Cerebellar nuclear complex (tissue), 1 donor: Measurements from ENCODE around the gene GLIPR2.
"Not testable (repeated sequence)": the region's sequence is repeated elsewhere in the genome, so short reads cannot be mapped to it uniquely, and the experiment has no call there.

Source experiments
- DNase-seq, 2 experiments: peaks; one replicate each; lab custom pipeline; 2025; lab: John Stamatoyannopoulos, UW

The GLIPR2 gene

GRCh38 chr9:36144309-36145232 is 8.0 kb downstream of the GLIPR2 start:
- no peak for DNase-seq

GRCh38 chr9:36145970-36146369 is 9.4 kb downstream of the GLIPR2 start:
- DNase-seq, result no peak

GRCh38 chr9:36146651-36147050 is 10.1 kb downstream of the GLIPR2 start:
- DNase-seq, result no peak

- no peak for DNase-seq
Measured at GRCh38 chr9:36147441-36148175, 11.1 kb downstream of the GLIPR2 start.

- DNase-seq, result peak; percentile 64 to 83
Measured at GRCh38 chr9:36148311-36149051, 11.9 kb downstream of the GLIPR2 start.

- no peak for DNase-seq
Measured at GRCh38 chr9:36149197-36149596, 12.7 kb downstream of the GLIPR2 start.

- DNase-seq, result no peak
Measured at GRCh38 chr9:36150574-36151315, 14.2 kb downstream of the GLIPR2 start.

- DNase-seq, result no peak
Measured at GRCh38 chr9:36151316-36152210, 15.0 kb downstream of the GLIPR2 start.

GRCh38 chr9:36152741-36153438 is 16.4 kb downstream of the GLIPR2 start:
- no peak for DNase-seq

GRCh38 chr9:36153746-36154145 is 17.2 kb downstream of the GLIPR2 start:
- no peak for DNase-seq

GRCh38 chr9:36154331-36154952 is 17.9 kb downstream of the GLIPR2 start:
- no peak for DNase-seq

- no peak for DNase-seq
Measured at GRCh38 chr9:36156116-36156515, 19.6 kb downstream of the GLIPR2 start.

GRCh38 chr9:36158122-36158521 is 21.6 kb downstream of the GLIPR2 start:
- no peak for DNase-seq

GRCh38 chr9:36158917-36159316 is 22.4 kb downstream of the GLIPR2 start:
- DNase-seq, result no peak

- DNase-seq, result not testable (repeated sequence)
Measured at GRCh38 chr9:36159509-36159908, 23.0 kb downstream of the GLIPR2 start.

- DNase-seq, result not testable (repeated sequence)
Measured at GRCh38 chr9:36160126-36160525, 23.6 kb downstream of the GLIPR2 start.

- no peak for DNase-seq
Measured at GRCh38 chr9:36161187-36161586, 24.7 kb downstream of the GLIPR2 start.

GRCh38 chr9:36162211-36162738 is 25.7 kb downstream of the GLIPR2 start:
- no peak for DNase-seq
